Skin of body (tissue), 1 donor: ENCODE results near the gene RAB3D. TPM values are rescaled to one million over a fixed set of nuclear protein-coding genes. Genes with fewer than 3 reads are reported as not detected.

ENCODE experiments used
- total RNA-seq: library from RNA; depleted of rRNA; stranded (reverse); fragments of >200 nt; gene quantifications from one replicate; pipeline ENCODE4 v1.2.3, GENCODE V29; 2014

The RAB3D gene
- total RNA-seq, 1 donor from 2014 or later: 29.7 TPM

Other genes with a start within 250 kb of the RAB3D start
- gene SPC24, start 183.9 kb downstream of the RAB3D start, total RNA-seq: 11.5 TPM
- gene KANK2, start 142.1 kb downstream of the RAB3D start, total RNA-seq: 62.5 TPM
- 55.3 TPM for gene ANGPTL8, start 100.0 kb downstream of the RAB3D start, total RNA-seq
- gene DOCK6, start 77.1 kb downstream of the RAB3D start, total RNA-seq: 35.0 TPM
- gene TSPAN16, start 43.5 kb downstream of the RAB3D start, total RNA-seq: not detected
- gene TMEM205, start 6.6 kb upstream of the RAB3D start, total RNA-seq: 35.3 TPM
- 12.4 TPM for gene CCDC159, start 6.9 kb upstream of the RAB3D start, total RNA-seq
- gene PLPPR2, start 15.8 kb upstream of the RAB3D start, total RNA-seq: 5.7 TPM
- gene SWSAP1, start 35.0 kb upstream of the RAB3D start, total RNA-seq: 0.30 TPM
- 3.6 TPM for gene EPOR, start 44.7 kb upstream of the RAB3D start, total RNA-seq
- 1.8 TPM for gene RGL3, start 79.7 kb upstream of the RAB3D start, total RNA-seq
- gene ODAD3, start 95.5 kb upstream of the RAB3D start, total RNA-seq: 0.20 TPM
- 62.4 TPM for gene PRKCSH, start 96.0 kb upstream of the RAB3D start, total RNA-seq
- gene ELAVL3, start 141.4 kb upstream of the RAB3D start, total RNA-seq: 0.20 TPM
- gene ZNF653, start 166.2 kb upstream of the RAB3D start, total RNA-seq: 3.5 TPM
- 24.4 TPM for gene ECSIT, start 189.5 kb upstream of the RAB3D start, total RNA-seq
- gene CNN1, start 199.2 kb upstream of the RAB3D start, total RNA-seq: 10.8 TPM
- gene ELOF1, start 219.6 kb upstream of the RAB3D start, total RNA-seq: 13.1 TPM
- gene ACP5, start 238.0 kb upstream of the RAB3D start, total RNA-seq: 8.6 TPM